PC-9 (cell line): ENCODE data around the gene GPR176. TPM values are rescaled to one million over a fixed set of nuclear protein-coding genes. Genes with fewer than 3 reads are reported as not detected.

Experiments used
- BruUV-seq: library from RNA; stranded (reverse); fragments of 400-500 nt; replicated peaks from 2 replicates; lab custom pipeline; 2021; lab: Mats Ljungman, UMichigan
- CTCF ChIA-PET: fragments of 300-600 bp; sonication (Branson Sonifier 250); formaldehyde crosslinking; loops from one replicate; lab custom pipeline; 2022; ENCODE audit warnings: antibody characterized with exemption; lab: Charles Lee
- POLR2A ChIA-PET: fragments of 300-600 bp; sonication (Branson Sonifier 250); formaldehyde crosslinking; loops from one replicate; lab custom pipeline; 2022; ENCODE audit warnings: antibody characterized with exemption; ENCODE audit not compliant: unreplicated experiment; lab: Charles Lee
- DNase-seq, 2 experiments: peaks; one replicate each; pipeline versions ENCODE4 v3.0.0 to v3.0.0-alpha.2; 2015 to 2022; ENCODE audit warnings: mixed read lengths in 1 of 2
- H2AFZ ChIP-seq: fragments of 200-600 bp; sonication (generic); 2 replicates; pipeline ENCODE4 v1.8.1; 2017; ENCODE audit warnings: antibody characterized with exemption
- H3F3A ChIP-seq: fragments of 200-600 bp; sonication (generic); 2 replicates; pipeline ENCODE4 v1.8.1; 2017; ENCODE audit warnings: antibody characterized with exemption, mild to moderate bottlenecking, low read depth; ENCODE audit not compliant: insufficient read depth
- H3K27ac ChIP-seq: fragments of 200-600 bp; sonication (generic); 2 replicates; pipeline ENCODE4 v1.6.1; 2016; ENCODE audit warnings: mixed run types
- H3K27me3 ChIP-seq: fragments of 200-600 bp; sonication (generic); 2 replicates; pipeline ENCODE4 v1.6.1; 2016; ENCODE audit warnings: low read depth, mixed run types; ENCODE audit not compliant: insufficient read depth
- H3K36me3 ChIP-seq: fragments of 200-600 bp; sonication (generic); 2 replicates; pipeline ENCODE4 v1.6.1; 2016; ENCODE audit warnings: low read depth, mixed run types
- H3K4me1 ChIP-seq: fragments of 200-600 bp; sonication (generic); replicated peaks from 2 replicates; pipeline ENCODE4 v1.6.1; 2016; ENCODE audit warnings: mixed run types; ENCODE audit not compliant: insufficient read depth
- H3K4me2 ChIP-seq: fragments of 200-600 bp; sonication (generic); 2 replicates; pipeline ENCODE4 v1.6.1; 2017; ENCODE audit warnings: mixed run types
- H3K4me3 ChIP-seq: fragments of 200-600 bp; sonication (generic); 2 replicates; pipeline ENCODE4 v1.6.1; 2016; ENCODE audit warnings: mixed run types
- H3K79me2 ChIP-seq: fragments of 200-600 bp; sonication (generic); 2 replicates; pipeline ENCODE4 v1.6.1; 2017; ENCODE audit warnings: low read depth, mixed run types
- H3K9me2 ChIP-seq: fragments of 200-600 bp; sonication (generic); 2 replicates; pipeline ENCODE4 v1.8.1; 2017; ENCODE audit warnings: mild to moderate bottlenecking; ENCODE audit not compliant: insufficient read depth
- H3K9me3 ChIP-seq: fragments of 200-600 bp; sonication (generic); 2 replicates; pipeline ENCODE4 v1.8.1; 2016; ENCODE audit warnings: low read depth; ENCODE audit not compliant: insufficient read depth
- H4K20me1 ChIP-seq: fragments of 200-600 bp; sonication (generic); 2 replicates; pipeline ENCODE4 v1.8.1; 2017; ENCODE audit not compliant: insufficient read depth
- EZH2 ChIP-seq: fragments of 200-600 bp; sonication (generic); IDR thresholded peaks from 2 replicates; pipeline ENCODE4 v1.8.0; 2017; ENCODE audit warnings: antibody characterized with exemption, low read depth
- intact Hi-C: fragments of 100-400 bp; cut with micrococcal nuclease; formaldehyde crosslinking; loops from one replicate; pipeline ENCODE4 v1.10.0; 2022; ENCODE audit not compliant: unreplicated experiment
- total RNA-seq: library from RNA; stranded (reverse); gene quantifications from 2 replicates; pipeline ENCODE4 v1.2.3, GENCODE V29; 2021
- TF ChIP-seq, protein P1 (sequence below): fragments of 200-600 bp; sonication (generic); conservative IDR thresholded peaks from 2 replicates; pipeline ENCODE4 v1.6.1; 2017; ENCODE audit warnings: mixed run types, antibody characterized with exemption, mild to moderate bottlenecking, moderate library complexity

The GPR176 gene
- total RNA-seq, 1 experiment from 2014 or later: 4.7 TPM

DNA sequence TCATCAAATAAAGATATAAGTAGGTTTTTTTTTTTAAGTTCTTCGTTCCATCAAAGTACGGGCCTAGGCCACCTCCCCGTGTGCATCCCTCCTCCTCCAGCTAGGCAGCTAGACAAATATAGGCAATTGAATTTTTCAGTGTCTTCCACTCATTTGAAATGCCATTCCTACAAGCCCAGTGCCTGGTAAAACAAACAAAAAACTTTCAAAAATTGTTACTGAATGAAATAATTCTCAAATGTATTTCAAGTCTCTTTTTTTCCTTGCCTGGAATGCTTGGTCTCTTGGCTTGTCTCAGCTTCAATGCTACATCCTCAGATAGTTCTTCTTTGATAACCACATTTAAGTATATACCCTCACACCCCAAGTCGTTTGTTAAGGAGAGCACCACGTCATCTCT is 17.6 kb upstream of the GPR176 start:
- Histone ChIP-seq H3K27me3 (no peaks in the 10 kb centered on the region), H3F3A (peaks cover 5% of the 10 kb centered on the region; the same call in 1 of the 2 replicates), H2AFZ (no peak overlapping the region), H3K36me3 (no peaks in the 10 kb centered on the region), H3K4me2 (no peak overlapping the region), H3K27ac (no peak overlapping the region), H3K4me1 (peaks cover 23% of the 10 kb centered on the region), H3K9me2 (no peaks in the 10 kb centered on the region), H3K79me2 (peaks cover 27% of the 10 kb centered on the region), H3K4me3 (no peak overlapping the region), H4K20me1 (no peaks in the 10 kb centered on the region), H3K9me3 (no peaks in the 10 kb centered on the region)
- TF ChIP-seq, protein P1, sequence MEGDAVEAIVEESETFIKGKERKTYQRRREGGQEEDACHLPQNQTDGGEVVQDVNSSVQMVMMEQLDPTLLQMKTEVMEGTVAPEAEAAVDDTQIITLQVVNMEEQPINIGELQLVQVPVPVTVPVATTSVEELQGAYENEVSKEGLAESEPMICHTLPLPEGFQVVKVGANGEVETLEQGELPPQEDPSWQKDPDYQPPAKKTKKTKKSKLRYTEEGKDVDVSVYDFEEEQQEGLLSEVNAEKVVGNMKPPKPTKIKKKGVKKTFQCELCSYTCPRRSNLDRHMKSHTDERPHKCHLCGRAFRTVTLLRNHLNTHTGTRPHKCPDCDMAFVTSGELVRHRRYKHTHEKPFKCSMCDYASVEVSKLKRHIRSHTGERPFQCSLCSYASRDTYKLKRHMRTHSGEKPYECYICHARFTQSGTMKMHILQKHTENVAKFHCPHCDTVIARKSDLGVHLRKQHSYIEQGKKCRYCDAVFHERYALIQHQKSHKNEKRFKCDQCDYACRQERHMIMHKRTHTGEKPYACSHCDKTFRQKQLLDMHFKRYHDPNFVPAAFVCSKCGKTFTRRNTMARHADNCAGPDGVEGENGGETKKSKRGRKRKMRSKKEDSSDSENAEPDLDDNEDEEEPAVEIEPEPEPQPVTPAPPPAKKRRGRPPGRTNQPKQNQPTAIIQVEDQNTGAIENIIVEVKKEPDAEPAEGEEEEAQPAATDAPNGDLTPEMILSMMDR: no peak
- no peak for TF ChIP-seq EZH2
- ChIA-PET POLR2A (no interaction called here), CTCF (interaction anchor here (0.6 kb wide), 1 partner anchor 94 kb away, joined by 3 read pairs; no protein-coding TSS in a partner anchor)
- no TSS peak for BruUV-seq
- intact Hi-C loops: loop anchor here (10.0 kb wide), 1 partner anchor 1233 kb away; no protein-coding TSS in a partner anchor
- DNase-seq: no peak

DNA sequence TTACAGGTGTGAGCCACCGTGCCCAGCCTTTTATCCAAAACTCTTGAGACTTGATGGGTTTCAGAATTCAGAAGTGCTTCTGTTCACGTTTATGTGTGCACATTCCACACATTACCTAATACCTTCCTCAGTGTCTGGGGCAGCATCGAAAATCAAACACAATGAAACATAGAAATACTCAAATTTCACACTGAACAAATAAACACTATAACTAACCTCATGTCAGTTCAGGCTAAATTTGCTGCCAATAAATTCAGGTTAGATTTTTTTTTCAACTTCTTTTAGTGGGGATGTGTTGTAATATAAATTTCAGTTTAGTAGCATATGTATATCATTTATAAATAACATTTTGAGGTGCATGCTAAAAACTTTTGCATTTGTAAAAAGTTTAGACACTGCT is 16.6 kb upstream of the GPR176 start:
- CTCF ChIA-PET: no interaction called here
- Histone ChIP-seq H3K36me3 (no peaks in the 10 kb centered on the region), H3K79me2 (peaks cover 27% of the 10 kb centered on the region), H2AFZ (no peak overlapping the region), H3K9me2 (no peaks in the 10 kb centered on the region), H3K4me2 (no peak overlapping the region), H3K9me3 (no peaks in the 10 kb centered on the region), H3K4me3 (no peak overlapping the region), H3F3A (peaks cover 5% of the 10 kb centered on the region; the same call in 1 of the 2 replicates), H4K20me1 (no peaks in the 10 kb centered on the region), H3K27ac (no peak overlapping the region), H3K27me3 (no peaks in the 10 kb centered on the region), H3K4me1 (peaks cover 23% of the 10 kb centered on the region)
- no peak for TF ChIP-seq EZH2
- TF ChIP-seq, protein P1: no peak
- POLR2A ChIA-PET: no interaction called here
- no TSS peak for BruUV-seq
- peak in 1 of 2 experiments; percentile 33 for DNase-seq
- intact Hi-C loops: loop anchor here (10.0 kb wide), 1 partner anchor 1232 kb away; no protein-coding TSS in a partner anchor

DNA sequence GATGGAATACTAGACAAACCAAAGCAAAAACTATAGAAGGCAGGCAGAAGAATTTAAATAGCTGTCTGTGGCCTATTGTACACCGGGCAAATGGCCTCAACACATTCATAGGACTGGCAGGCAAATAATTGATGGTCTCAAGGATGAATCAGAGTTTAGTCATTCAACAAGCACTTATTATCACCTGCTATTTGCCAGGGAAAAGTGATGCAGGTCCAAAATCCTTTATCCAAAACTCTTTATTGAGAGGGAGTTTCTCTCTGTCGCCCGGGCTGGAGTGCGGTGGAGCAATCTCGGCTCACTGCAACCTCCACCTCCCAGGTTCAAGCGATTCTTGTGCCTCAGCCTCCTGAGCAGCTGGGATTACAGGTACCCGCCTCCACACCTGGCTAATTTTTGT is 16.1 kb upstream of the GPR176 start:
- TF ChIP-seq EZH2: no peak
- TF ChIP-seq, protein P1: no peak
- H3F3A ChIP-seq: peaks cover 5% of the 10 kb centered on the region; the same call in 1 of the 2 replicates
- peak overlapping the region; percentile 84 for H3K4me2 ChIP-seq
- no peaks in the 10 kb centered on the region for H3K9me3 ChIP-seq
- CTCF ChIA-PET: no interaction called here
- no peaks in the 10 kb centered on the region for H3K27me3 ChIP-seq
- peaks cover 23% of the 10 kb centered on the region for H3K4me1 ChIP-seq
- H3K27ac ChIP-seq: peak overlapping the region; percentile 41; the same call in 1 of the 2 replicates
- POLR2A ChIA-PET: no interaction called here
- peaks cover 27% of the 10 kb centered on the region for H3K79me2 ChIP-seq
- peak in 1 of 2 experiments; percentile 59 for DNase-seq
- intact Hi-C loops: loop anchor here (10.0 kb wide), 1 partner anchor 1231 kb away; no protein-coding TSS in a partner anchor
- H2AFZ ChIP-seq: no peak overlapping the region
- H4K20me1 ChIP-seq: no peaks in the 10 kb centered on the region
- no peaks in the 10 kb centered on the region for H3K36me3 ChIP-seq
- no TSS peak for BruUV-seq
- H3K9me2 ChIP-seq: no peaks in the 10 kb centered on the region
- H3K4me3 ChIP-seq: no peak overlapping the region
